ENCODE measurements around the gene SRGAP2C. TPM values are rescaled to one million over a fixed set of nuclear protein-coding genes. Genes with fewer than 3 reads are reported as not detected.
"Not testable (repeated sequence)": the region's sequence is repeated elsewhere in the genome, so short reads cannot be mapped to it uniquely, and the experiment has no call there.

The SRGAP2C gene
- total RNA-seq, 1 donor from 2014 or later, result 23.8 TPM

GRCh38 chr1:121227544-121228330, 43.0 kb downstream of the SRGAP2C start:
- DNase-seq, result not testable (repeated sequence)

DNA sequence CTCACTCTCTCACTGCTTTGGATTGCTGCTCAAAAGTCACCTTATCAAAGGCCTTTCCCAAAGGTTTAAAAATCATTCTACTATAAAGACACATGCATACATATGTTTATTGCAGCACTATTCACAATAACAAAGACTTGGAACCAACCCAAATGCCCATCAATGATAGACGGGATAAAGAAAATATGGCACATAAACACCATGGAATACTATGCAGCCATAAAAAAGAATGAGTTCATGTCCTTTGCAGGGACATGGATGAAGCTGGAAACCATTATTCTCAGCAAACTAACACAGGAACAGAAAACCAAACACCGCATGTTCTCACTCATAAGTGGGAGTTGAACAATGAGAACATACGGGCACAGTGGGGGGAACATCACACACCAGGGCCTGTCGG, 45.9 kb downstream of the SRGAP2C start:
- not testable (repeated sequence) for DNase-seq

DNA sequence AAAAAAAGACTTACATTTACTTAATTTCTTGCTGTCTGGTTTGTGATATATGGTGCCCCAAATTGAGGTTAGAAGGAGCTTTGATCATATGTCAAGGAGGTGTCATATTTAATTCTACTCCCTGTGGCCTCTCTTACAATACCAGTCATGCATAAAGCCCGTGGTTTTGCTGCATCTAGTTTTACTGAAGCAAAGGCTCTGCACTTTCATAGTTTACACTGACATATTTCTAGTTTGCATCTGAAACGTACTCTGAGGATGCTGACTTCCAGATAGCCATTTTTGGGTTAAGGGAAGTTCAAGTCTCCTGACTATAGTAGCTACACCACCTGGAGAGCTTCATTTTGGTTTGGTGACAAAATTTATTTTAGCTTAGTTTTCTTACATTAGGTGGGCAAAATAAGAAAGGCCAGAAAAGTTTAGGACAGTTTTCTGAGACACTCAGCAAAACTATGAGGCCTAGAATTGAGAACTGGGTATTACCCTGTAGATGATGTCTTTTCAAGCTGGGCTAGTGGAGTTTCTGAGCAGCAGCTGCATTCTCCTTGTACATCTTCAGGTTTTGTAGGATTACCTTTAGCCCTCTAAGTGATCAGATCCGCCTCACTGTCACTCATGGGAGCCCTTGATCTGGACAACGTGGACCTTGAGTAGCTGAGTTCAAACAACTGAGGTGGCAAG, 47.8 kb downstream of the SRGAP2C start:
- DNase-seq, result not testable (repeated sequence)

DNA sequence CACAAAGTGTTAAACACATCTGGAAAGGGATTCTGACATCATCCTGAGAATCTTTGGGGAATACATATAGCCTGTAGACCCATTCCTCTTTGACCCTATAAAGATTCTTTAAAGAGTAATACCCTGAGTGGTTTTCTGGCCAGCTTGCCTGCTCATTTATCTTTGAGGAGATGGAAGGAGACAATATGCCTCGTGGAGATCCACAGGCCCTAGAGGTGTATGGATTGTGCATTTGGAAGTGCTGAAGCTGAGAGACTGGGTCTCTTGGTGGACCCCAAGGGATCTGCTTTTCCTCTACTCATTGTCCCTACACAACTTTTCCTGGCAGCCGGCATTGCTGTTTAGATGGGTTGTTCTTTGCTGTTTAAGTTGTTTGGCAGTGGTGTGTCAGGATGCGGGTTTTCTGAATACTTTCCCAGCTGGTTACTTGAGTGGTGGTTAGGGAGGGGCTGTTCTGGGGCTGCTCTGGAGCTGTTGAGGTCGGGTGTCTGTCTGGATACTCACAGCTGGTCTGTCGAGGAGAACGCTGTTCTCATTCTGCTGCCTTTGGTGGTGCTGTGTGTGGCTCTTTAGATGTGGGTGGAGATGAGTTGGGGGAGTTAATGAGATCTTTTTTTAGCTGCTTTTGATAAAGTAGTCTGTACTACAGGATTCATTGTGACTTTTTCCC, 49.5 kb downstream of the SRGAP2C start:
- DNase-seq, result not testable (repeated sequence)

GRCh38 chr1:121238384-121238783, 53.6 kb downstream of the SRGAP2C start:
- DNase-seq, result not testable (repeated sequence)

- DNase-seq, result not testable (repeated sequence)
Measured at GRCh38 chr1:121243913-121244312, 59.1 kb downstream of the SRGAP2C start.

DNA sequence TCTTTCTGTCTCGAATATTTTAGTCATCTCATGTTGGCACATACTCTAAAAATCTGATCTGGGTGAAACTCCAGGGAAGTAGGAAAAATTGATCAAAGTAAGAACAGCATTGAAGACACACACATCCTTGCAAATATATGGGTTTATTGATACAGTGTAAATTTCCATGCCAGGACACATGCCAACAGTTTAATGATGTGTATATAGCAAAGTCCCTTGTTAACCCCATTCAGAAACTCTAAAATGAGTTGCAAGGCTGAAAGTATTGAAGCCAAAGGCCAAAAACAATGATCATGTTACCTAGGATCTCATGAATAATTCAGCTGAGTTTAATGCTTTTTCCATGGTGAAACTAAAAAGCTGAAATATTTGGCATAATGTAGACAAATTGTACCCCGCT, 61.6 kb downstream of the SRGAP2C start:
- DNase-seq, result not testable (repeated sequence)

GRCh38 chr1:121252656-121253055, 67.9 kb downstream of the SRGAP2C start:
- not testable (repeated sequence) for DNase-seq

GRCh38 chr1:121254618-121255017, 69.8 kb downstream of the SRGAP2C start:
- not testable (repeated sequence) for DNase-seq

DNA sequence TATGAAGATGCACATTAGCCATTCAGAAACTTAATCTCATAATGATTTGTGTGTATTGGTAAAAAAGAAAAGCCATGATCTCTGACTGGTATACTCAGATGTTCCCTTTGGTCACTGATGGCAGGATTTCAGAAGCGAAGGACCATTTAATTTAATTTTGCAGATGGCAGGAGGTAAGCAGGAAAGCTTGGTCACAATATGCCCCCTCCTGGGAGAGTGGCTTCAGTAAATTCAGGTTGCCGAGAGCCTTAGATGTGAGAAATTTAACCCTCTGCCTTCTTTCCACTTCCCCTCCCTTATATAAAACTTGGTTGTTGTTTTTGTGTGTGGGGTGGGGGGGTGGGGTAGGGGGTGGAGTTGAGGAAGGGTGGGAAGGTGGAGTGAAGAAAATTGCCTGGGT, 72.9 kb downstream of the SRGAP2C start:
- not testable (repeated sequence) for DNase-seq

- DNase-seq, result not testable (repeated sequence)
Measured at GRCh38 chr1:121258134-121258533, 73.4 kb downstream of the SRGAP2C start.

- not testable (repeated sequence) for DNase-seq
Measured at GRCh38 chr1:121260205-121260604, 75.4 kb downstream of the SRGAP2C start.

DNA sequence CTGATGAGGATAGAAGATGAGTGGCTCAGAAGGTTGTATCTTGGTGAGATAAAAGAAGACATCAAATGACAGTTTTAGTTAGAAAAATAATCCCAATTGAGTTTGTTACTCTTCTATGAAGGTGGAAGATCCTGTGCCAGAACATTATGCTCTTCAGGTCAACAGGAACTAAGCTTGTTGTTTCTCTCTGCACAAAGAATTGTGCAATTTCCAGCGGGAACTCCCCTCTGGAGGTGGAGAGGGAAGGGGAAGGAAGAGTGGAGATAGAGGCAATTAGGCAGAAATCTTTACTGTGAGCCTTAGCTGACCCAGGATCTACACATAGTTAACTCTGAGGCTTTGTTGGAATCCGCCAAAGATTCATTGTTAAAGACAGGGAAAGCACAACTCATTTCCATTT, 77.4 kb downstream of the SRGAP2C start:
- not testable (repeated sequence) for DNase-seq

GRCh38 chr1:121263789-121264244, 79.0 kb downstream of the SRGAP2C start:
- peak; percentile 0 for DNase-seq

DNA sequence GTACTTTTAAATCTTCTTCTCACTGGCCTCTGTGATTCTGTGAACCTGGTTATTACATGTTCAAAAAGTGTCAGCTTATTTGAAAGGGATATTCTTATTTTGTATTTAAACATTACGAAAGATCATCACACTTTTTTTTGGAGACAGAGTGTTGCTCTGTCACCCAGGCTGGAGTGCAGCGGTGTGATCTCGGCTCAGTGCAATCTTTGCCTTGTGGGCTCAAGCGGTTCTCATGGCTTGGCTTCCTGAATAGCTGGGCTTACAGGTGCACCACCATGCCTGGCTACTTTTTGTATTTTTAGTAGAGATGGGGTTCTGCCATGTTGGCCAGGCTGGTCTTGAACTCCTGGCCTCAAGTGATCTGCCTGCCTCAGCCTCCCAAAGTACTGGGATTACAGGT, 82.3 kb downstream of the SRGAP2C start:
- not testable (repeated sequence) for DNase-seq

GRCh38 chr1:121269309-121269708, 84.5 kb downstream of the SRGAP2C start:
- DNase-seq, result not testable (repeated sequence)

DNA sequence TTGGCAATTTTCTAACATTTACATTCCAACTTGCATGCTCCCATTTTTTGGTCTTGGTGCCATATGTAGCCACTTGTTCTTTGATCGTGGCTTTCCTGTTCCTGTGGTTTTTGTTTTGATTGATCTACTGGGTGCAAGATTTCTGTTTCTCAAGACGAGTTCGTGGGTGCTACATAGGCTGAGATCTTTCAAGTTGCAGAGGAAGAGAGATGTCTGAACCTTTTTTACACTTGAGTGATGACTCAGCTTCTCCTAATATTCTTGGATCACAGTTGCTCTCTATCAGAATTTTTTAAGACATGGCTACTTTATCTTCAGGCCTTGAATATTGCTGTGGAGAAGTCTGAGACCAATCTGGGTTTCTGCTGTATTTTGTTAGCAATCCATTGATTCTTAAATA, 85.2 kb downstream of the SRGAP2C start:
- not testable (repeated sequence) for DNase-seq

DNA sequence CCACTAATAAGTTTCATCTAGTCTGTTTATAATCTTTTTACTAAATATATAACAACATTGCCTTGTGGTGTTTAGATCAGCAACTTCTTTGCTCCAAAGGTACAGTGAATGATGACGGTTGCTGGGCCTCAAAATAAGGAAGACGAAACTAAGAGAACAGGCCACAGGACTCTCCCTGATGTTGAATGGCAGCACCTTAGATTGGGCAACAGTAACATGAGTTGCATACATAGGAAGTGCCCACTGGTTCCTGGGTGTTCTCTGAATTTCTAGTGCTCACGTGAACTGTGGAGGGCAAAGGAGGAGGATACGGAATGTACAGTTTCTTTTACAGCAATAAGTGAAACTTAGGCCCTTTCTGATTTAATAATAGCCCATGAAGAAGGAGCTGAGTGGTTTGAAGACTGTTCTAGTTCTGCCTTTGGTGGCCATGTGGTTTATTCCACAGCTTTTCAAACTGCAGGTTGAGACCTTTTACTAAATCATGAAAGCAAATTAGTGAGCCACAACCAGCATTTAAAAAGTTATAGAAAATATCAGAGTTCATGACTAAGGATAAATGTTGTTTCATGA, 86.5 kb downstream of the SRGAP2C start:
- not testable (repeated sequence) for DNase-seq

GRCh38 chr1:121275435-121275834, 90.7 kb downstream of the SRGAP2C start:
- DNase-seq, result peak; percentile 0

DNA sequence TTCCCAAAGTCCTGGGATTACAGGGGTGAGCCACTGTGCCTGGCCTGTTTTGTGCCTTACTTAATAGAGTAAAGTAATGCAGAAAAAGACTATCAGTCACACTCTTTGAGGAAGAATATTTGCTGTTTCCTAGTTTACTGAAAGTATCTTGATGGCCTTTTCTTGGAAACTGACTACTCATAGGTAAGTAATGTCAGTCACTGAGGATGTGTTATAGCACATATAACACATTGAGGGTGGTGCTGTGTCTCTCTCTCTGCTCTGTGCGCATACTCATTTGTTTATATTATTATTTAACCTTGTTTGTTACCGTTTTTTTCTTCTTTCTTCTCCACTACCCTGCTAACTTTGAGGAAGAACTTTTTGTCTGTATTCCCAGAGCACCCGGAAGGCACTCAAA, 93.4 kb downstream of the SRGAP2C start:
- DNase-seq, result not testable (repeated sequence)

DNA sequence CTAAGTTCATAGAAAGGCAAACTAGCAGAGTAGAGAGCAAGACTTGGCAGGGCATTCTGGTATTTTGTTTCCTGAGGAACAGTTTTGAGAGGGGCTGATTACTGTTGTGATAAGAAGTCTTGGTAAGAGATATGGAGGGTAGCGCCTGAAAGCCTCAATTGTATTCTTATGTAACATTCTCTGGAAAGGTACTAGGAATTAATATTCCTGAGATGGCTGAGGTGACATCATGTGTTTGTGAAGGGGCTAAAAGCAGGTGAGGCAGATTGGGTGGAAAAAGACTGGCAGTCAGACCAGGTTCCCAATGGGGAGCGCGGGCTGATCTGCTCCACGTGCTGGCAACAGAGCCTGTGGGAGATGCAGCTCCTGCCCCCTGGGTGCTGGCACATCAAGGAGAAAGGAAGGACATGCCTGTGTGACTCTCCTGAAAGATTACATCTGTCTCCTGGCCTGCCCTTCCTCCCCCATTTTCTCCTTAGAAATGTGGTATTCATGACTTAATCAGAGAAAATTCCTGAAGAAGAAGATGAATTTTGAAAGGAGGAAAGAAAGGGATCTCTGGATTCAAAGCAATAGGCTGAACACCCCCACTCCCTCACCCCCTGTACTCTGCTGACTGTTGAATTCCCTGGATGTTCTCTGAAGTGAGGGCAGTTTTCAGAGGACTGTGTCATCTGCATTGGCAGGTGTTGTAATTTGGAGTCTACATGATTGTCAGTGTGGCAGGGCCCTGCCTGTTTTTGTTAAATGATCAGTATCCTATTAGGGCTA, 94.2 kb downstream of the SRGAP2C start:
- not testable (repeated sequence) for DNase-seq

GRCh38 chr1:121279548-121279898, 94.7 kb downstream of the SRGAP2C start:
- DNase-seq, result not testable (repeated sequence)
